K562 (cell line): ENCODE data around the gene GORASP1. TPM values are rescaled to one million over a fixed set of nuclear protein-coding genes. Genes with fewer than 3 reads are reported as not detected.

Source experiments
- ATAC-seq: fragments of 200-7000 bp; cut with Tn5 transposase; 3 replicates; pipeline ENCODE4 v1.9.1; 2020; ENCODE audit warnings: moderate library complexity
- BruUV-seq: library from RNA; stranded (reverse); fragments of 400-500 nt; replicated peaks from 2 replicates; lab custom pipeline; 2021; lab: Mats Ljungman, UMichigan
- CTCF ChIA-PET: fragments of 300-600 bp; formaldehyde crosslinking; extraction: SDS; loops from one replicate; lab custom pipeline; 2021; ENCODE audit warnings: low intra/inter-chr PET ratio; lab: Yijun Ruan, JAX
- POLR2A ChIA-PET: fragments of 300-600, 350-650 bp; sonication (Branson Sonifier 250); formaldehyde crosslinking; extraction: SDS; loops from one replicate; lab custom pipeline; 2021; ENCODE audit warnings: antibody characterized with exemption, inconsistent platforms; lab: Yijun Ruan, JAX
- DNase-seq, 4 experiments: peaks; one replicate each; pipeline versions ENCODE4 v3.0.0 to v3.0.0-alpha.2; 2011 to 2018; ENCODE audit warnings: low spot score in 3 of 4, mixed read lengths in 3 of 4; ENCODE audit errors: extremely low read depth in 1 of 4
- FAIRE-seq: peaks from 2 replicates; lab custom pipeline; 2011; peaks lifted over from hg19 to GRCh38; lab: Jason Lieb, UNC
- H2AFZ ChIP-seq: 2 replicates; pipeline ENCODE4 v1.6.0; 2011; ENCODE audit warnings: low read depth, low read length, control low read depth, inconsistent platforms
- H3K27ac ChIP-seq: fragments of 200-600 bp; 3 replicates; pipeline ENCODE4 v1.8.0; 2011; ENCODE audit warnings: low read depth, mild to moderate bottlenecking, control low read depth, inconsistent platforms, low read length, moderate library complexity, mixed read lengths; ENCODE audit errors: extremely low read depth
- H3K27me3 ChIP-seq, 2 experiments: fragments of 300-600 bp in 1 of 2; 2 replicates in 1 of 2; 3 replicates in 1 of 2; pipeline versions ENCODE4 v1.6.0 to v1.8.0; 2011; ENCODE audit warnings: inconsistent platforms in 2 of 2, low read length in 2 of 2, mild to moderate bottlenecking in 1 of 2, mixed read lengths in 1 of 2, moderate library complexity in 1 of 2; ENCODE audit not compliant: control insufficient read depth in 2 of 2, insufficient read depth in 2 of 2
- H3K36me3 ChIP-seq: fragments of 300-600 bp; 3 replicates; pipeline ENCODE4 v1.8.0; 2011; ENCODE audit warnings: mild to moderate bottlenecking, low read length, inconsistent platforms; ENCODE audit not compliant: control insufficient read depth, insufficient read depth
- H3K4me1 ChIP-seq, 2 experiments: fragments of 200-600 bp in 1 of 2; replicated peaks in 1 of 2; 2 replicates in 1 of 2; 3 replicates in 1 of 2; pipeline versions ENCODE4 v1.5.1 to v1.8.0; 2011; ENCODE audit warnings: inconsistent platforms in 2 of 2, low read length in 2 of 2, mild to moderate bottlenecking in 1 of 2, mixed read lengths in 1 of 2, moderate library complexity in 1 of 2; ENCODE audit not compliant: control insufficient read depth in 2 of 2, insufficient read depth in 2 of 2
- H3K4me2 ChIP-seq: 2 replicates; pipeline ENCODE4 v1.6.1; 2011; ENCODE audit warnings: low read length, control low read depth, inconsistent platforms, mixed read lengths; ENCODE audit not compliant: insufficient read depth
- H3K4me3 ChIP-seq: fragments of 200-600 bp; sonication (generic), shearing (Covaris generic); 2 replicates; pipeline ENCODE4 v1.5.1; 2016; ENCODE audit warnings: control low read depth, inconsistent platforms
- H3K79me2 ChIP-seq: fragments of 200-600 bp; 3 replicates; pipeline ENCODE4 v1.8.0; 2011; ENCODE audit warnings: low read length, inconsistent platforms; ENCODE audit not compliant: control insufficient read depth, insufficient read depth
- H3K9ac ChIP-seq, 2 experiments: 2 replicates each; pipeline versions ENCODE4 v1.6.0 to v1.6.1; 2011; ENCODE audit warnings: low read depth in 2 of 2, low read length in 2 of 2, control low read depth in 1 of 2, inconsistent platforms in 1 of 2, mild to moderate bottlenecking in 1 of 2, mixed read lengths in 1 of 2; ENCODE audit not compliant: insufficient read depth in 1 of 2
- H3K9me1 ChIP-seq: one replicate; pipeline ENCODE4 v1.6.0; 2011; ENCODE audit warnings: inconsistent platforms, mild to moderate bottlenecking, low read length, moderate library complexity; ENCODE audit not compliant: control insufficient read depth, insufficient read depth
- H3K9me3 ChIP-seq: replicated peaks from 2 replicates; pipeline ENCODE4 v1.5.1; 2011; ENCODE audit warnings: low read depth, low read length, inconsistent platforms; ENCODE audit not compliant: control insufficient read depth, insufficient read depth
- H4K20me1 ChIP-seq: replicated peaks from 2 replicates; pipeline ENCODE4 v1.6.1; 2011; ENCODE audit warnings: low read length, inconsistent platforms, mixed read lengths; ENCODE audit not compliant: control insufficient read depth, insufficient read depth
- CBFA2T3 ChIP-seq: fragments of 450-650 bp; IDR thresholded peaks from 2 replicates; pipeline ENCODE4 v1.6.1; 2017
- KLF6 ChIP-seq: fragments of 250-450 bp; sonication (Bioruptor Pico); IDR thresholded peaks from 2 replicates; pipeline ENCODE4 v1.4.0; 2020; ENCODE audit warnings: mild to moderate bottlenecking, moderate library complexity, borderline replicate concordance
- RFX1 ChIP-seq: fragments of 450-650 bp; IDR thresholded peaks from 2 replicates; pipeline ENCODE4 v1.6.1; 2016; ENCODE audit warnings: mild to moderate bottlenecking, moderate library complexity
- XRCC3 ChIP-seq: fragments of 450-650 bp; IDR thresholded peaks from 2 replicates; pipeline ENCODE4 v1.6.1; 2017; ENCODE audit warnings: mild to moderate bottlenecking, moderate library complexity
- YBX1 ChIP-seq: fragments of 450-650 bp; IDR thresholded peaks from 2 replicates; pipeline ENCODE4 v1.7.1; 2016; ENCODE audit warnings: mild to moderate bottlenecking
- ZNF124 ChIP-seq: sonication (generic); formaldehyde crosslinking; IDR thresholded peaks from 2 replicates; pipeline ENCODE4 v1.8.1; 2022; ENCODE audit warnings: missing genetic modification reagents
- ZNF143 ChIP-seq: sonication (generic); formaldehyde crosslinking; IDR thresholded peaks from 2 replicates; pipeline ENCODE4 v1.9.0; 2022; ENCODE audit warnings: mild to moderate bottlenecking, missing genetic modification reagents
- ZNF224 ChIP-seq: sonication (generic); formaldehyde crosslinking; IDR thresholded peaks from 2 replicates; pipeline ENCODE4 v1.8.0; 2022; ENCODE audit warnings: mild to moderate bottlenecking, missing genetic modification reagents
- ZNF444 ChIP-seq: fragments of 250-450 bp; sonication (Bioruptor Pico); IDR thresholded peaks from 2 replicates; pipeline ENCODE4 v1.4.0; 2020; ENCODE audit warnings: mild to moderate bottlenecking, moderate library complexity
- WGBS: fragments of 100-300 bp; shearing (Covaris generic); methylation state at CpG from one replicate; pipeline ENCODE4 v1.1.6; 2016; ENCODE audit warnings: low coverage, mixed read lengths; ENCODE audit not compliant: insufficient coverage; ENCODE audit errors: missing lambda C conversion rate; 5-methylcytosine and 5-hydroxymethylcytosine counted together
- in situ Hi-C: fragments of 300-500 bp; cut with MboI; formaldehyde crosslinking; loops from 4 replicates; pipeline ENCODE4 v1.15.0; 2018; ENCODE audit warnings: inconsistent platforms, mixed read lengths
- intact Hi-C: fragments of 100-400 bp; cut with micrococcal nuclease; formaldehyde crosslinking; loops from 2 replicates; pipeline ENCODE4 v1.14.2; 2022
- polyA plus RNA-seq, 8 experiments: library from polyadenylated mRNA; depleted of rRNA in 4 of 8; stranded (reverse) in 5 of 8; unstranded in 3 of 8; fragments of >200 nt; fragmentation: Nextera tagmentation in 2 of 8; fragmentation: Illumina TruSeq in 1 of 8; extraction: Ambion mirVana in 2 of 8; extraction: Trizol in 1 of 8; gene quantifications; 2 replicates each; pipeline versions ENCODE4 v1.2.1 to v1.2.3, GENCODE V29; 2011 to 2014; ENCODE audit warnings: inconsistent platforms in 1 of 8, missing spikeins in 1 of 8
- total RNA-seq, 7 experiments: library from RNA; depleted of rRNA in 6 of 7; stranded (reverse); fragments of >200 nt in 6 of 7; fragmentation: Illumina TruSeq in 2 of 7; extraction: Trizol in 2 of 7; gene quantifications; 2 replicates each; pipeline versions ENCODE4 v1.2.1 to v1.2.3, GENCODE V29; 2011 to 2021; ENCODE audit warnings: low replicate concordance in 1 of 7

The GORASP1 gene
- total and polyA plus RNA-seq, 9 of the 15 experiments (the other 6 are each of a cell fraction or from before 2014, with no cell fraction given) = 8.4 to 87.9 (median 67.6) TPM

DNA sequence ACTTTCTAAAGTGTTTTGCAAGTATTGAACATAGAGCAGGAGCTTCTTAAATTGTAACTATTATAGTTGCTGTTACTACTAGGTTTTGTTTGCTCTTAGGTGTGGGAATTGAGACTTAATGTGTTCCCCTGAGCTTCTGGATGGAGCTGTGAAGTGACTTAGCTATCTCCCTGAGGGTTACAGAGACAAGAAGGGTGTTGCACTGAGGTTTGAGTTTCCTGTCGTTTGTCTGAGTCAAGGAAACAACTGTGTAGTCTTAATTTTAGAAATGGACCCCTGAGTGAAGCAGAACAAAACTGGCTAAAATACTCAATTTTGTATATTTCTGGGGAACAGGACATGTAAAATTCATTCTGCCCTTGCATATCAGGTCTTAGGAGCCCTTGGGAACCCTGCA lies 20.5 kb upstream of the GORASP1 start:
- POLR2A ChIA-PET = interaction anchor here (0.6 to 4.1 kb wide), 8 partner anchors 8 to 160 kb away, joined by 3 to 21 read pairs (median 4); no protein-coding TSS in a partner anchor
- no peak for DNase-seq
- intact Hi-C loops = loop anchor here (2.0 to 5.0 kb wide), 3 partner anchors 21 to 249 kb away; no protein-coding TSS in a partner anchor

DNA sequence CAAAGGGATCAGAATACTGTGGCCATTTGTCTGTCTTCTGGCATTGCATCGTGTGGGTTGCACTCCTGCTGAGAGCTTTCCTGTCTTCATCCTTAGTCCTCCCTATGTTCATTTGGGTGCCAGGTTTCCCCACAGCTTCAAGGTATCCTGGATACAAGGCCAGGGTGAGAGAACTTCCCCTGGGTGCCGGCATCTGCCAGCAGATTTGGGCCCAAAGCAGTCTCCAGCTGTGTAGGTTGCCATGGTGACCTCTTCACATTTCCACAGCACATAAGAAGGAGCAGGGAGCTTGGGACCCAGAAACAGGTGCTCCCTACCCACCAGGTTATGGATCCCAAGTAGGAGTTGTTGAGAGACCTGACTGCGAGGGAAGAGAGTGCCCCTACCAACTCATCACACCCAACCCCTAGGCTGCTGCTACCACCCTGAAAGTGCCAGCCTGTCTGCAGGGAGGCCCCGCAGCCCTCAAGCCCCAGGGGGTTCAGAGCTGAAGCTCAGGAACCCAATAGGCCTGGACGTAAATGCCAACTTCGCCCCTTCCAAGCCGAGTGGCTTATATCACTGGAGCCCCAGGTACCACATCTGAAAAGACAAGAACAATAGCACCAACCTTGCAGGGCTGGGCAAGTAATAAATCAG lies 20.0 kb upstream of the GORASP1 start:
- Histone ChIP-seq H3K9me1 (no peaks in the 10 kb centered on the region), H4K20me1 (no peaks in the 10 kb centered on the region), H3K4me2 (no peak overlapping the region), H3K4me1 (no peaks in the 10 kb centered on the region; a peak in 1 of 5 replicates), H3K79me2 (no peaks in the 10 kb centered on the region), H3K27ac (no peak overlapping the region), H3K27me3 (no peaks in the 10 kb centered on the region), H3K36me3 (no peaks in the 10 kb centered on the region), H3K4me3 (no peak overlapping the region), H3K9ac (peak overlapping the region in 1 of 2 experiments; percentile 15; a peak in 1 of 4 replicates), H2AFZ (no peak overlapping the region), H3K9me3 (no peaks in the 10 kb centered on the region)
- ATAC-seq (no peak), FAIRE-seq (no peak), DNase-seq (no peak)
- intact Hi-C loops (loop anchor here (2.0 to 5.0 kb wide), 3 partner anchors 21 to 250 kb away; no protein-coding TSS in a partner anchor), in situ Hi-C loops (loop anchor here (5.0 to 10.0 kb wide), 3 partner anchors 60 to 257 kb away; partner anchors contain the start of gene SLC25A38)
- ChIA-PET POLR2A (interaction anchor here (0.6 to 4.1 kb wide), 10 partner anchors 9 to 161 kb away, joined by 3 to 21 read pairs (median 4); no protein-coding TSS in a partner anchor), CTCF (interaction anchor here (2.2 to 3.0 kb wide), 2 partner anchors 57 to 160 kb away, joined by 10 to 42 read pairs; no protein-coding TSS in a partner anchor)
- WGBS = 15% methylated on average over 7 of the region's 7 CpGs
- no TSS peak for BruUV-seq
- TF ChIP-seq RFX1 (peak; percentile 71; the same call in 1 of the 2 replicates), XRCC3 (no peak)

More for the DNA sequence above, 20.5 kb upstream of the GORASP1 start:
- H3K27me3 ChIP-seq = no peaks in the 10 kb centered on the region
- H3K4me1 ChIP-seq = no peaks in the 10 kb centered on the region
- no peaks in the 10 kb centered on the region for H3K9me3 ChIP-seq
- H3K9me1 ChIP-seq = no peaks in the 10 kb centered on the region
- TF ChIP-seq KLF6 (no peak), ZNF444 (CRISPR knock-in tag) (no peak), ZNF124 (CRISPR knock-in tag) (no peak), CBFA2T3 (no peak), ZNF143 (no peak), ZNF224 (CRISPR knock-in tag) (no peak), YBX1 (no peak)
- H3K9ac ChIP-seq = no peak overlapping the region
- ATAC-seq (no peak), FAIRE-seq (no peak)
- no peak overlapping the region for H2AFZ ChIP-seq
- in situ Hi-C loops = loop anchor here (5.0 to 10.0 kb wide), 3 partner anchors 59 to 257 kb away; partner anchors contain the start of gene SLC25A38
- no peak overlapping the region for H3K27ac ChIP-seq
- no TSS peak for BruUV-seq
- CTCF ChIA-PET = interaction anchor here (1.1 kb wide), 1 partner anchor 160 kb away, joined by 3 read pairs; no protein-coding TSS in a partner anchor
- 4% methylated on average over 1 of the region's 1 CpG for WGBS
- H4K20me1 ChIP-seq = no peaks in the 10 kb centered on the region
- no peak overlapping the region for H3K4me3 ChIP-seq
- no peak overlapping the region for H3K4me2 ChIP-seq
- H3K36me3 ChIP-seq = no peaks in the 10 kb centered on the region
- H3K79me2 ChIP-seq = no peaks in the 10 kb centered on the region
